Spleen (tissue), 11 donors: ENCODE data around the gene ADGRD1. TPM values are rescaled to one million over a fixed set of nuclear protein-coding genes. Genes with fewer than 3 reads are reported as not detected.

Source experiments
- DNase-seq: peaks from one replicate; pipeline ENCODE4 v3.0.0-alpha.2; 2020
- H3K27ac ChIP-seq, 8 donors: fragments of 200-600 bp; sonication (generic) in 7 of 8; 1 replicate in 4 of 8; 2 replicates in 4 of 8; pipeline versions ENCODE4 v1.5.0 to v1.8.0; 2016 to 2021; ENCODE audit warnings: inconsistent platforms in 4 of 8, mild to moderate bottlenecking in 4 of 8, moderate library complexity in 1 of 8
- H3K27me3 ChIP-seq, 7 donors: fragments of 200-600 bp; sonication (generic) in 6 of 7; replicated peaks in 1 of 7; 1 replicate in 4 of 7; 2 replicates in 3 of 7; pipeline versions ENCODE4 v1.5.0 to v1.8.0; 2016 to 2021; ENCODE audit warnings: inconsistent platforms in 3 of 7, mild to moderate bottlenecking in 1 of 7
- H3K36me3 ChIP-seq, 6 donors: fragments of 200-600 bp; sonication (generic) in 5 of 6; 1 replicate in 4 of 6; 2 replicates in 2 of 6; pipeline versions ENCODE4 v1.5.0 to v1.8.0; 2016 to 2021; ENCODE audit warnings: inconsistent platforms in 2 of 6
- H3K4me1 ChIP-seq, 6 donors: fragments of 200-600 bp; sonication (generic) in 5 of 6; 1 replicate in 3 of 6; 2 replicates in 3 of 6; pipeline versions ENCODE4 v1.5.0 to v1.8.0; 2016 to 2021; ENCODE audit warnings: inconsistent platforms in 3 of 6
- H3K4me3 ChIP-seq, 8 donors: fragments of 200-600 bp; sonication (generic) in 7 of 8; 1 replicate in 4 of 8; 2 replicates in 4 of 8; pipeline versions ENCODE4 v1.5.0 to v1.8.0; 2016 to 2021; ENCODE audit warnings: inconsistent platforms in 4 of 8, mild to moderate bottlenecking in 4 of 8, moderate library complexity in 2 of 8
- H3K9me3 ChIP-seq, 8 donors: fragments of 200-600 bp; sonication (generic) in 7 of 8; 1 replicate in 4 of 8; 2 replicates in 4 of 8; pipeline versions ENCODE4 v1.5.0 to v1.8.0; 2016 to 2021; ENCODE audit warnings: inconsistent platforms in 4 of 8
- CTCF ChIP-seq, 11 experiments: fragments of 200-600 bp in 7 of 11; fragments of 450-650 bp in 4 of 11; sonication (generic) in 4 of 11; IDR thresholded peaks in 8 of 11; conservative IDR thresholded peaks in 3 of 11; 1 replicate in 7 of 11; 2 replicates in 4 of 11; pipeline versions ENCODE4 v1.4.0 to v1.8.0; 2016 to 2021; ENCODE audit warnings: antibody characterized with exemption in 11 of 11, inconsistent platforms in 4 of 11, mild to moderate bottlenecking in 1 of 11
- POLR2A ChIP-seq, 3 donors: fragments of 450-650 bp; IDR thresholded peaks; one replicate each; pipeline ENCODE4 v1.5.1; 2017; ENCODE audit warnings: antibody characterized with exemption in 3 of 3, mild to moderate bottlenecking in 1 of 3
- POLR2AphosphoS5 ChIP-seq, 3 donors: sonication (generic); formaldehyde crosslinking; IDR thresholded peaks; one replicate each; pipeline ENCODE4 v1.5.1; 2017; ENCODE audit warnings: antibody characterized with exemption in 3 of 3
- WGBS, 5 donors: extraction: QIAGEN DNeasy Blood & Tissue Kit in 3 of 5; methylation state at CpG; one replicate each; pipeline versions ENCODE4 v1.1.5 to v1.1.7; 2013 to 2018; 5-methylcytosine and 5-hydroxymethylcytosine counted together
- intact Hi-C: fragments of 100-400 bp; cut with DNase I; formaldehyde crosslinking; loops from one replicate; pipeline ENCODE4 v1.15.0; 2023; ENCODE audit warnings: low total_unique reads
- polyA plus RNA-seq, 3 donors: library from polyadenylated mRNA; stranded (reverse); fragments of 200-250 nt; gene quantifications; one replicate each; pipeline ENCODE4 v1.2.1, GENCODE V29; 2013
- total RNA-seq, 7 donors: library from RNA; depleted of rRNA in 3 of 7; stranded (reverse); fragments of >200 nt in 3 of 7; fragmentation: NEBNext Ultra II Directional in 4 of 7; extraction: Animal tissue kit (Norgen Biotek cat#: 25700) in 4 of 7; gene quantifications; one replicate each; pipeline versions ENCODE4 v1.1.0 to v1.2.1, GENCODE V29; 2016 to 2021
- donor health status: healthy with polysubstance abuse.
- donor health status: DM: no; HTN: no; CAD: no; lungs with moderate emphysema.
- donor health status: DM: no; HTN: no; CAD: no.
- donor health status: Bipolar disorder and iron deficiency.
- donor health status: healthy.
- donor health status: DM: no; HTN: no; CAD: no.
- donor health status: DM: yes; HTN: yes; CAD: no.

The ADGRD1 gene
- total and polyA plus RNA-seq, 10 donors = 0.89 to 9.7 (median 4.8) TPM

GRCh38 chr12:131010396-131011131, 56.9 kb downstream of the ADGRD1 start:
- no peaks in the 10 kb centered on the region for H3K4me1 ChIP-seq
- no peaks in the 10 kb centered on the region for H3K9me3 ChIP-seq
- DNase-seq = peak; percentile 51
- no peak overlapping the region for H3K4me3 ChIP-seq
- no peaks in the 10 kb centered on the region for H3K36me3 ChIP-seq
- 87 to 90% (median 88%) methylated on average over 15 to 18 of the region's 18 CpGs for WGBS, 5 donors
- no peak overlapping the region for H3K27ac ChIP-seq
- no peak for TF ChIP-seq POLR2AphosphoS5 (IDR thresholded peaks at IDR 0.05)
- TF ChIP-seq POLR2A (IDR thresholded peaks at IDR 0.05) = no peak
- TF ChIP-seq CTCF (IDR thresholded peaks at IDR 0.05 in 8 of 11, conservative IDR thresholded peaks at IDR 0.05 in 3 of 11) = no peak
- intact Hi-C loops = no loop called here
- H3K27me3 ChIP-seq = peaks cover 0 to 17% (median 0%) of the 10 kb centered on the region in 7 donors

GRCh38 chr12:131011165-131012079, 57.7 kb downstream of the ADGRD1 start:
- 88 to 91% (median 90%) methylated on average over 40 of the region's 40 CpGs for WGBS, 5 donors

GRCh38 chr12:131012279-131013069, 58.8 kb downstream of the ADGRD1 start:
- H3K4me1 ChIP-seq = no peaks in the 10 kb centered on the region
- TF ChIP-seq POLR2AphosphoS5 (IDR thresholded peaks at IDR 0.05) (no peak), POLR2A (IDR thresholded peaks at IDR 0.05) (no peak), CTCF (IDR thresholded peaks at IDR 0.05 in 8 of 11, conservative IDR thresholded peaks at IDR 0.05 in 3 of 11) (no peak)
- DNase-seq = no peak
- no peaks in the 10 kb centered on the region for H3K27me3 ChIP-seq
- intact Hi-C loops = no loop called here
- 83 to 90% (median 88%) methylated on average over 23 of the region's 23 CpGs for WGBS, 5 donors
- no peak overlapping the region for H3K27ac ChIP-seq
- H3K36me3 ChIP-seq = no peaks in the 10 kb centered on the region
- no peaks in the 10 kb centered on the region for H3K9me3 ChIP-seq
- H3K4me3 ChIP-seq = no peak overlapping the region

More at GRCh38 chr12:131011165-131012079, 57.7 kb downstream of the ADGRD1 start:
- intact Hi-C loops = no loop called here
- peaks cover 0 to 9% (median 0%) of the 10 kb centered on the region in 7 donors for H3K27me3 ChIP-seq
- no peak overlapping the region for H3K27ac ChIP-seq
- no peak overlapping the region for H3K4me3 ChIP-seq
- no peak for TF ChIP-seq POLR2AphosphoS5 (IDR thresholded peaks at IDR 0.05)
- no peak for TF ChIP-seq CTCF (IDR thresholded peaks at IDR 0.05 in 8 of 11, conservative IDR thresholded peaks at IDR 0.05 in 3 of 11)
- no peak for TF ChIP-seq POLR2A (IDR thresholded peaks at IDR 0.05)
- no peaks in the 10 kb centered on the region for H3K4me1 ChIP-seq
- DNase-seq = no peak
- H3K36me3 ChIP-seq = no peaks in the 10 kb centered on the region
- H3K9me3 ChIP-seq = no peaks in the 10 kb centered on the region
